GM18499 (cell line): ENCODE data around the gene IGFALS.

Experiments used
- ATAC-seq: cut with Tn5 transposase; IDR thresholded peaks from one replicate; pipeline ENCODE4 v1.9.1; 2021; ENCODE audit warnings: moderate number of reproducible peaks; ENCODE audit not compliant: insufficient read depth, unreplicated experiment

The IGFALS gene

GRCh38 chr16:1768061-1768766 lies 25.3 kb downstream of the IGFALS start:
- no peak for ATAC-seq

- ATAC-seq: no peak
Measured at GRCh38 chr16:1767116-1767994, 26.1 kb downstream of the IGFALS start.

- ATAC-seq: no peak
Measured at GRCh38 chr16:1766701-1767100, 26.8 kb downstream of the IGFALS start.

GRCh38 chr16:1766231-1766630 lies 27.3 kb downstream of the IGFALS start:
- no peak for ATAC-seq

GRCh38 chr16:1765826-1766225 lies 27.7 kb downstream of the IGFALS start:
- no peak for ATAC-seq

GRCh38 chr16:1764971-1765370 lies 28.5 kb downstream of the IGFALS start:
- ATAC-seq: no peak

GRCh38 chr16:1763521-1764511 lies 29.7 kb downstream of the IGFALS start:
- no peak for ATAC-seq

- no peak for ATAC-seq
Measured at GRCh38 chr16:1762879-1763520, 30.5 kb downstream of the IGFALS start.

GRCh38 chr16:1762196-1762878 lies 31.2 kb downstream of the IGFALS start:
- ATAC-seq: no peak

GRCh38 chr16:1761751-1762150 lies 31.8 kb downstream of the IGFALS start:
- no peak for ATAC-seq

GRCh38 chr16:1760911-1761310 lies 32.6 kb downstream of the IGFALS start:
- no peak for ATAC-seq

GRCh38 chr16:1759511-1759910 lies 34.0 kb downstream of the IGFALS start:
- ATAC-seq: no peak

GRCh38 chr16:1758923-1759322 lies 34.6 kb downstream of the IGFALS start:
- no peak for ATAC-seq

GRCh38 chr16:1757714-1758461 lies 35.6 kb downstream of the IGFALS start:
- ATAC-seq: no peak

GRCh38 chr16:1754204-1754603 lies 39.3 kb downstream of the IGFALS start:
- no peak for ATAC-seq

GRCh38 chr16:1752853-1753252 lies 40.7 kb downstream of the IGFALS start:
- no peak for ATAC-seq

- ATAC-seq: no peak
Measured at GRCh38 chr16:1751946-1752345, 41.6 kb downstream of the IGFALS start.
